HepG2 (cell line): ENCODE results near the gene ENAH. TPM values are rescaled to one million over a fixed set of nuclear protein-coding genes. Genes with fewer than 3 reads are reported as not detected.

Source experiments
- ATAC-seq: fragments of 200-7000 bp; cut with Tn5 transposase; 3 replicates; pipeline ENCODE4 v1.9.1; 2020; ENCODE audit warnings: mild to moderate bottlenecking, moderate library complexity
- BruUV-seq: library from RNA; stranded (reverse); fragments of 400-500 nt; replicated peaks from 2 replicates; lab custom pipeline; 2021; lab: Mats Ljungman, UMichigan
- CTCF ChIA-PET: fragments of 300-600 bp; formaldehyde crosslinking; extraction: SDS; loops from one replicate; lab custom pipeline; 2021; ENCODE audit warnings: low total read pairs, inconsistent platforms, low intra/inter-chr PET ratio; lab: Yijun Ruan, JAX
- POLR2A ChIA-PET: fragments of 350-600 bp; sonication (Branson Sonifier 250); formaldehyde crosslinking; loops from one replicate; lab custom pipeline; 2020; ENCODE audit warnings: antibody characterized with exemption, inconsistent platforms; lab: Yijun Ruan, JAX
- DNase-seq: peaks from one replicate; pipeline ENCODE4 v3.0.0-alpha.2; 2015; ENCODE audit warnings: low spot score
- FAIRE-seq: peaks from 3 replicates; lab custom pipeline; 2011; peaks lifted over from hg19 to GRCh38; lab: Jason Lieb, UNC
- H2AFZ ChIP-seq: one replicate; pipeline ENCODE4 v1.6.1; 2011; ENCODE audit warnings: low read length, inconsistent platforms
- H3K27ac ChIP-seq: fragments of 300-600 bp; 3 replicates; pipeline ENCODE4 v1.8.0; 2011; ENCODE audit warnings: mixed run types, mild to moderate bottlenecking, mixed read lengths, low read length, inconsistent platforms; ENCODE audit not compliant: insufficient read depth; ENCODE audit errors: extremely low read length
- H3K27me3 ChIP-seq, 2 experiments: fragments of 200-600 bp in 1 of 2; 2 replicates in 1 of 2; 3 replicates in 1 of 2; pipeline versions ENCODE4 v1.6.0 to v1.8.0; 2011; ENCODE audit warnings: low read length in 2 of 2, mild to moderate bottlenecking in 2 of 2, moderate library complexity in 2 of 2, inconsistent platforms in 1 of 2; ENCODE audit not compliant: insufficient read depth in 2 of 2, control insufficient read depth in 1 of 2
- H3K36me3 ChIP-seq, 2 experiments: fragments of 200-600 bp in 1 of 2; replicated peaks in 1 of 2; 2 replicates in 1 of 2; 3 replicates in 1 of 2; pipeline versions ENCODE4 v1.5.1 to v1.8.0; 2011; ENCODE audit warnings: low read length in 2 of 2, inconsistent platforms in 1 of 2; ENCODE audit not compliant: insufficient read depth in 2 of 2, control insufficient read depth in 1 of 2
- H3K4me1 ChIP-seq: 2 replicates; pipeline ENCODE4 v1.5.1; 2012; ENCODE audit warnings: low read length, inconsistent platforms; ENCODE audit not compliant: insufficient read depth
- H3K4me2 ChIP-seq: 2 replicates; pipeline ENCODE4 v1.6.0; 2011; ENCODE audit warnings: low read depth, low read length, inconsistent platforms
- H3K4me3 ChIP-seq, 3 experiments: fragments of 200-600 bp in 1 of 3; sonication (generic), shearing (Covaris generic) in 1 of 3; replicated peaks in 1 of 3; 2 replicates each; pipeline ENCODE4 v1.5.1; 2011 to 2016; ENCODE audit warnings: low read length in 3 of 3, inconsistent platforms in 2 of 3, low read depth in 2 of 3, mild to moderate bottlenecking in 2 of 3, control low read depth in 1 of 3, mixed read lengths in 1 of 3; ENCODE audit not compliant: insufficient read depth in 1 of 3
- H3K79me2 ChIP-seq: one replicate; pipeline ENCODE4 v1.6.1; 2011; ENCODE audit warnings: low read length, inconsistent platforms; ENCODE audit not compliant: insufficient read depth
- H3K9ac ChIP-seq: 2 replicates; pipeline ENCODE4 v1.6.0; 2011; ENCODE audit warnings: mild to moderate bottlenecking, low read depth, low read length, inconsistent platforms; ENCODE audit not compliant: insufficient read depth
- H3K9me3 ChIP-seq: 2 replicates; pipeline ENCODE4 v1.5.1; 2012; ENCODE audit warnings: mild to moderate bottlenecking, low read length
- H4K20me1 ChIP-seq: 2 replicates; pipeline ENCODE4 v1.6.0; 2011; ENCODE audit warnings: inconsistent platforms, mild to moderate bottlenecking, low read length, moderate library complexity; ENCODE audit not compliant: insufficient read depth
- BRCA1 ChIP-seq: sonication (generic); formaldehyde crosslinking; IDR thresholded peaks from 2 replicates; pipeline ENCODE4 v1.4.0; 2020; ENCODE audit warnings: missing genetic modification reagents
- EED ChIP-seq: sonication (generic); formaldehyde crosslinking; IDR thresholded peaks from 2 replicates; pipeline ENCODE4 v1.5.0; 2020; ENCODE audit warnings: mild to moderate bottlenecking, missing genetic modification reagents
- GTF2F1 ChIP-seq: fragments of 150-350 bp; IDR thresholded peaks from 2 replicates; pipeline ENCODE4 v1.6.1; 2014; ENCODE audit warnings: low read length
- HIVEP1 ChIP-seq: sonication (generic); formaldehyde crosslinking; IDR thresholded peaks from 2 replicates; pipeline ENCODE4 v1.4.0; 2020; ENCODE audit warnings: mild to moderate bottlenecking, missing genetic modification reagents
- ZNF713 ChIP-seq: sonication (generic); formaldehyde crosslinking; IDR thresholded peaks from 2 replicates; pipeline ENCODE4 v1.4.0; 2020; ENCODE audit warnings: mild to moderate bottlenecking, missing genetic modification reagents
- WGBS: methylation state at CpG from one replicate; pipeline ENCODE4 v1.1.6; 2017; ENCODE audit warnings: low lambda C conversion rate; 5-methylcytosine and 5-hydroxymethylcytosine counted together
- in situ Hi-C: cut with HindIII; loops from 2 replicates; pipeline ENCODE4 v1.10.0; 2017; ENCODE audit warnings: low pct_unique_long_range_greater_than_20kb; ENCODE audit not compliant: extremely low pct_ligation_motif_present
- intact Hi-C: fragments of 100-400 bp; cut with micrococcal nuclease; formaldehyde crosslinking; loops from one replicate; pipeline ENCODE4 v1.10.0; 2022; ENCODE audit not compliant: unreplicated experiment
- polyA plus RNA-seq, 8 experiments: library from polyadenylated mRNA; depleted of rRNA in 3 of 8; stranded (reverse) in 7 of 8; unstranded in 1 of 8; fragments of >200 nt; fragmentation: Illumina TruSeq in 4 of 8; extraction: Trizol in 4 of 8; gene quantifications; 2 replicates each; pipeline versions ENCODE4 v1.2.1 to v1.2.3, GENCODE V29; 2011 to 2016; ENCODE audit warnings: low read depth in 4 of 8, missing spikeins in 1 of 8, mixed read lengths in 1 of 8; ENCODE audit not compliant: insufficient read depth in 1 of 8
- total RNA-seq, 5 experiments: library from RNA; depleted of rRNA; stranded (reverse); fragments of >200 nt; fragmentation: Illumina TruSeq; extraction: Trizol; gene quantifications; 2 replicates each; pipeline ENCODE4 v1.2.3, GENCODE V29; 2016; ENCODE audit warnings: low read depth in 1 of 5
- TF ChIP-seq, protein P1 (sequence below): sonication (generic); formaldehyde crosslinking; IDR thresholded peaks from 2 replicates; pipeline ENCODE4 v1.5.1; 2020; ENCODE audit warnings: mild to moderate bottlenecking, moderate library complexity, missing genetic modification reagents
- TF ChIP-seq, protein P2 (sequence below): sonication (generic); formaldehyde crosslinking; IDR thresholded peaks from 2 replicates; pipeline ENCODE4 v1.4.0; 2020; ENCODE audit warnings: mild to moderate bottlenecking, missing genetic modification reagents

The ENAH gene
- total and polyA plus RNA-seq, 2 of the 13 experiments (the other 11 are each of a cell fraction or from before 2014, with no cell fraction given): 22.1 to 58.3 TPM

DNA sequence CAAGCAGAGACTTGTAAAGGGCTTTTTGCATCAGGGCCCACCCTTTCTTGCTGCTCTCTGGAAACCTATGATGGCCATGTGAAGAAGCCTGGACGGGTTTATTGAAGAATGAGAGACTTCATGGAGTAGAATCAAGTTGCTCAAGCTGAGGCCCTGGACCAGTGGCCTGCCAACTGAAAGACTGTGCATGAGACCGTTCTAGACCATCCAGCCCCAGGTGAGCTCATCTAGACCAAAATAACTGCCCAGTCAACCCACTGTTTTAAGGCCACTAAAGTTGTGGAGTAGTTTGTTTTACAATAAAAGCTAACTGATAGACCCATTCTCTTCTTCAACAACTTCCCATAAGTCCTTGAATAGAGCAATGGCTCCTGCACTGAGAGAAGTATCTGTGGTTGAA, 11.8 kb upstream of the ENAH start:
- H3K79me2 ChIP-seq: no peaks in the 10 kb centered on the region
- no TSS peak for BruUV-seq
- CTCF ChIA-PET: no interaction called here
- no peaks in the 10 kb centered on the region for H3K27me3 ChIP-seq
- in situ Hi-C loops: no loop called here
- H3K27ac ChIP-seq: no peak overlapping the region
- TF ChIP-seq HIVEP1 (CRISPR knock-in tag): no peak
- TF ChIP-seq, protein P1, sequence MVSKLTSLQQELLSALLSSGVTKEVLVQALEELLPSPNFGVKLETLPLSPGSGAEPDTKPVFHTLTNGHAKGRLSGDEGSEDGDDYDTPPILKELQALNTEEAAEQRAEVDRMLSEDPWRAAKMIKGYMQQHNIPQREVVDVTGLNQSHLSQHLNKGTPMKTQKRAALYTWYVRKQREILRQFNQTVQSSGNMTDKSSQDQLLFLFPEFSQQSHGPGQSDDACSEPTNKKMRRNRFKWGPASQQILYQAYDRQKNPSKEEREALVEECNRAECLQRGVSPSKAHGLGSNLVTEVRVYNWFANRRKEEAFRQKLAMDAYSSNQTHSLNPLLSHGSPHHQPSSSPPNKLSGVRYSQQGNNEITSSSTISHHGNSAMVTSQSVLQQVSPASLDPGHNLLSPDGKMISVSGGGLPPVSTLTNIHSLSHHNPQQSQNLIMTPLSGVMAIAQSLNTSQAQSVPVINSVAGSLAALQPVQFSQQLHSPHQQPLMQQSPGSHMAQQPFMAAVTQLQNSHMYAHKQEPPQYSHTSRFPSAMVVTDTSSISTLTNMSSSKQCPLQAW (CRISPR knock-in tag): no peak
- no peak for TF ChIP-seq GTF2F1
- TF ChIP-seq ZNF713 (CRISPR knock-in tag): no peak
- TF ChIP-seq EED: no peak
- TF ChIP-seq, protein P2, sequence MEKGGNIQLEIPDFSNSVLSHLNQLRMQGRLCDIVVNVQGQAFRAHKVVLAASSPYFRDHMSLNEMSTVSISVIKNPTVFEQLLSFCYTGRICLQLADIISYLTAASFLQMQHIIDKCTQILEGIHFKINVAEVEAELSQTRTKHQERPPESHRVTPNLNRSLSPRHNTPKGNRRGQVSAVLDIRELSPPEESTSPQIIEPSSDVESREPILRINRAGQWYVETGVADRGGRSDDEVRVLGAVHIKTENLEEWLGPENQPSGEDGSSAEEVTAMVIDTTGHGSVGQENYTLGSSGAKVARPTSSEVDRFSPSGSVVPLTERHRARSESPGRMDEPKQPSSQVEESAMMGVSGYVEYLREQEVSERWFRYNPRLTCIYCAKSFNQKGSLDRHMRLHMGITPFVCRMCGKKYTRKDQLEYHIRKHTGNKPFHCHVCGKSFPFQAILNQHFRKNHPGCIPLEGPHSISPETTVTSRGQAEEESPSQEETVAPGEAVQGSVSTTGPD: no peak
- TF ChIP-seq BRCA1 (CRISPR knock-in tag): no peak
- no peak for ATAC-seq
- H2AFZ ChIP-seq: no peak overlapping the region
- intact Hi-C loops: no loop called here
- no peak for FAIRE-seq
- no peak overlapping the region for H3K9ac ChIP-seq
- no peak for DNase-seq
- no peak overlapping the region for H3K4me2 ChIP-seq
- H4K20me1 ChIP-seq: no peaks in the 10 kb centered on the region
- 100% methylated on average over 1 of the region's 2 CpGs for WGBS
- no peaks in the 10 kb centered on the region for H3K36me3 ChIP-seq
- no peaks in the 10 kb centered on the region for H3K9me3 ChIP-seq
- POLR2A ChIA-PET: interaction anchor here (1.5 kb wide), 1 partner anchor 12 kb away, joined by 3 read pairs; the partner anchor contains the start of gene ENAH
- H3K4me3 ChIP-seq: no peak overlapping the region
- no peaks in the 10 kb centered on the region for H3K4me1 ChIP-seq
